ENCODE data around the gene ZNF518B. TPM values are rescaled to one million over a fixed set of nuclear protein-coding genes. Genes with fewer than 3 reads are reported as not detected.
A peak's percentile ranks its signal among the peaks of the same experiment; 100 is the strongest.

ZNF518B gene
- total RNA-seq, 1 experiment from 2014 or later = 18.4 TPM

GRCh38 chr4:10459305-10459704 is 2.1 kb upstream of the ZNF518B start:
- Mint-ChIP-seq H3K27me3 (ENCODE audit: low read depth) (peaks cover 91% of the 10 kb centered on the region), H3K27ac (no peak overlapping the region), H3K4me1 (peaks cover 34% of the 10 kb centered on the region), H3K36me3 (peaks cover 9% of the 10 kb centered on the region), H3K4me3 (no peak overlapping the region), H3K9me3 (no peaks in the 10 kb centered on the region)
- ATAC-seq (no peak), DNase-seq (ENCODE audit: low spot score) (no peak)
- POLR2A ChIA-PET = no interaction called here
- CTCF ChIA-PET = no interaction called here
- TF ChIP-seq ZMAT4 (CRISPR knock-in tag; IDR thresholded peaks at IDR 0.05) (no peak), KAT7 (CRISPR knock-in tag; IDR thresholded peaks at IDR 0.05; ENCODE audit: borderline replicate concordance) (no peak), TP53 (CRISPR knock-in tag; IDR thresholded peaks at IDR 0.05) (no peak), ZNF317 (CRISPR knock-in tag; IDR thresholded peaks at IDR 0.05; ENCODE audit: borderline replicate concordance, low read depth) (no peak), ESRRA (CRISPR knock-in tag; IDR thresholded peaks at IDR 0.05; ENCODE audit: borderline replicate concordance) (no peak), USF2 (CRISPR knock-in tag; IDR thresholded peaks at IDR 0.05) (no peak), ZNF232 (CRISPR knock-in tag; IDR thresholded peaks at IDR 0.05) (no peak), TCF7 (CRISPR knock-in tag; IDR thresholded peaks at IDR 0.05; ENCODE audit: low read depth) (no peak), NFATC4 (CRISPR knock-in tag; IDR thresholded peaks at IDR 0.05) (no peak), EMX1 (CRISPR knock-in tag; IDR thresholded peaks at IDR 0.05) (no peak), CTCF (IDR thresholded peaks at IDR 0.05) (no peak), ZNF396 (CRISPR knock-in tag; IDR thresholded peaks at IDR 0.05; ENCODE audit: borderline replicate concordance) (no peak), FOXJ3 (CRISPR knock-in tag; IDR thresholded peaks at IDR 0.05; ENCODE audit: borderline replicate concordance) (no peak), JAZF1 (CRISPR knock-in tag; IDR thresholded peaks at IDR 0.05) (no peak)

GRCh38 chr4:10458177-10458576 is 951 bp upstream of the ZNF518B start:
- Mint-ChIP-seq H3K27ac (no peak overlapping the region), H3K36me3 (peaks cover 17% of the 10 kb centered on the region), H3K4me3 (peak overlapping the region; percentile 60), H3K9me3 (no peaks in the 10 kb centered on the region), H3K27me3 (ENCODE audit: low read depth) (peaks cover 85% of the 10 kb centered on the region), H3K4me1 (peaks cover 36% of the 10 kb centered on the region)
- peak; percentile 20 for DNase-seq (ENCODE audit: low spot score)
- CTCF ChIA-PET = interaction anchor here (1.0 to 3.9 kb wide), 5 partner anchors 27 to 300 kb away, joined by 3 to 15 read pairs (median 13); no protein-coding TSS in a partner anchor
- POLR2A ChIA-PET = no interaction called here
- no peak for ATAC-seq
- TF ChIP-seq ZNF138 (CRISPR knock-in tag; conservative IDR thresholded peaks at IDR 0.05) (no peak), ZNF512 (CRISPR knock-in tag; IDR thresholded peaks at IDR 0.05; ENCODE audit: borderline replicate concordance) (no peak), ZNF121 (CRISPR knock-in tag; IDR thresholded peaks at IDR 0.05) (no peak), CREM (CRISPR knock-in tag; IDR thresholded peaks at IDR 0.05) (no peak), ATF1 (CRISPR knock-in tag; IDR thresholded peaks at IDR 0.05) (no peak), TEAD1 (CRISPR knock-in tag; IDR thresholded peaks at IDR 0.05) (no peak), NFATC4 (CRISPR knock-in tag; IDR thresholded peaks at IDR 0.05) (no peak), E2F1 (CRISPR knock-in tag; IDR thresholded peaks at IDR 0.05) (no peak), NR2C2 (CRISPR knock-in tag; IDR thresholded peaks at IDR 0.05) (no peak), TEAD4 (CRISPR knock-in tag; IDR thresholded peaks at IDR 0.05) (no peak), NR3C1 (CRISPR knock-in tag; conservative IDR thresholded peaks at IDR 0.05; ENCODE audit: low read depth) (no peak), ZNF396 (CRISPR knock-in tag; IDR thresholded peaks at IDR 0.05; ENCODE audit: borderline replicate concordance) (no peak), ZBTB21 (CRISPR knock-in tag; IDR thresholded peaks at IDR 0.05; ENCODE audit: borderline replicate concordance) (no peak), SP1 (CRISPR knock-in tag; conservative IDR thresholded peaks at IDR 0.05) (no peak), SOX15 (CRISPR knock-in tag; IDR thresholded peaks at IDR 0.05) (no peak), ZNF281 (CRISPR knock-in tag; IDR thresholded peaks at IDR 0.05) (no peak), EMX1 (CRISPR knock-in tag; IDR thresholded peaks at IDR 0.05) (no peak)
